GM21447 (cell line): Measurements from ENCODE around the gene APBB1.

ENCODE experiments used
- ATAC-seq: cut with Tn5 transposase; IDR thresholded peaks from one replicate; pipeline ENCODE4 v1.9.1; 2021; ENCODE audit not compliant: unreplicated experiment

Gene APBB1

GRCh38 chr11:6417907-6418556 lies 862 bp downstream of the APBB1 start:
- ATAC-seq = no peak

- ATAC-seq = no peak
Measured at GRCh38 chr11:6415797-6416196, 3.1 kb downstream of the APBB1 start.

- ATAC-seq = peak; percentile 46
Measured at GRCh38 chr11:6414874-6415328, 4.0 kb downstream of the APBB1 start.

GRCh38 chr11:6413791-6414201 lies 5.1 kb downstream of the APBB1 start:
- no peak for ATAC-seq

- no peak for ATAC-seq
Measured at GRCh38 chr11:6411594-6412031, 7.3 kb downstream of the APBB1 start.

GRCh38 chr11:6410695-6411430 lies 8.0 kb downstream of the APBB1 start:
- ATAC-seq = no peak

- no peak for ATAC-seq
Measured at GRCh38 chr11:6406370-6406769, 12.5 kb downstream of the APBB1 start.

GRCh38 chr11:6405846-6406245 lies 13.0 kb downstream of the APBB1 start:
- ATAC-seq = no peak

GRCh38 chr11:6405052-6405667 lies 13.7 kb downstream of the APBB1 start:
- ATAC-seq = no peak

- ATAC-seq = no peak
Measured at GRCh38 chr11:6404342-6405051, 14.4 kb downstream of the APBB1 start.

- ATAC-seq = no peak
Measured at GRCh38 chr11:6403539-6403938, 15.4 kb downstream of the APBB1 start.

GRCh38 chr11:6402561-6402981 lies 16.3 kb downstream of the APBB1 start:
- peak; percentile 97 for ATAC-seq

GRCh38 chr11:6402061-6402470 lies 16.8 kb downstream of the APBB1 start:
- ATAC-seq = peak; percentile 28

GRCh38 chr11:6401464-6401863 lies 17.4 kb downstream of the APBB1 start:
- no peak for ATAC-seq

GRCh38 chr11:6400431-6401345 lies 18.2 kb downstream of the APBB1 start:
- ATAC-seq = no peak

- ATAC-seq = no peak
Measured at GRCh38 chr11:6397636-6398035, 21.3 kb downstream of the APBB1 start.

GRCh38 chr11:6397156-6397555 lies 21.7 kb downstream of the APBB1 start:
- ATAC-seq = no peak

GRCh38 chr11:6395470-6396060 lies 23.3 kb downstream of the APBB1 start:
- no peak for ATAC-seq

- ATAC-seq = no peak
Measured at GRCh38 chr11:6393989-6394670, 24.8 kb downstream of the APBB1 start.
